ENCODE measurements around the gene USP37.

The USP37 gene

GRCh38 chr2:218425531-218425930, 142.6 kb downstream of the USP37 start:
- no peak for DNase-seq (ENCODE audit: extremely low spot score)
- TF ChIP-seq, protein P1, sequence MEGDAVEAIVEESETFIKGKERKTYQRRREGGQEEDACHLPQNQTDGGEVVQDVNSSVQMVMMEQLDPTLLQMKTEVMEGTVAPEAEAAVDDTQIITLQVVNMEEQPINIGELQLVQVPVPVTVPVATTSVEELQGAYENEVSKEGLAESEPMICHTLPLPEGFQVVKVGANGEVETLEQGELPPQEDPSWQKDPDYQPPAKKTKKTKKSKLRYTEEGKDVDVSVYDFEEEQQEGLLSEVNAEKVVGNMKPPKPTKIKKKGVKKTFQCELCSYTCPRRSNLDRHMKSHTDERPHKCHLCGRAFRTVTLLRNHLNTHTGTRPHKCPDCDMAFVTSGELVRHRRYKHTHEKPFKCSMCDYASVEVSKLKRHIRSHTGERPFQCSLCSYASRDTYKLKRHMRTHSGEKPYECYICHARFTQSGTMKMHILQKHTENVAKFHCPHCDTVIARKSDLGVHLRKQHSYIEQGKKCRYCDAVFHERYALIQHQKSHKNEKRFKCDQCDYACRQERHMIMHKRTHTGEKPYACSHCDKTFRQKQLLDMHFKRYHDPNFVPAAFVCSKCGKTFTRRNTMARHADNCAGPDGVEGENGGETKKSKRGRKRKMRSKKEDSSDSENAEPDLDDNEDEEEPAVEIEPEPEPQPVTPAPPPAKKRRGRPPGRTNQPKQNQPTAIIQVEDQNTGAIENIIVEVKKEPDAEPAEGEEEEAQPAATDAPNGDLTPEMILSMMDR (IDR thresholded peaks at IDR 0.05; ENCODE audit: control extremely low read depth, extremely low read depth, low read depth, missing control alignments), result no peak
- ChIA-PET POLR2A (no interaction called here), CTCF (interaction anchor here (0.7 to 1.1 kb wide), 2 partner anchors 8 to 15 kb away, joined by 3 read pairs; no protein-coding TSS in a partner anchor)

GRCh38 chr2:218423584-218423983, 144.6 kb downstream of the USP37 start:
- no peak for DNase-seq (ENCODE audit: extremely low spot score)
- POLR2A ChIA-PET, result no interaction called here
- TF ChIP-seq, protein P1 (IDR thresholded peaks at IDR 0.05; ENCODE audit: control extremely low read depth, extremely low read depth, low read depth, missing control alignments), result no peak
- CTCF ChIA-PET, result no interaction called here

GRCh38 chr2:218422403-218423086, 145.6 kb downstream of the USP37 start:
- DNase-seq (ENCODE audit: extremely low spot score), result no peak
- CTCF ChIA-PET, result no interaction called here
- POLR2A ChIA-PET, result no interaction called here
- TF ChIP-seq, protein P1 (IDR thresholded peaks at IDR 0.05; ENCODE audit: control extremely low read depth, extremely low read depth, low read depth, missing control alignments), result no peak

GRCh38 chr2:218421027-218421426, 147.1 kb downstream of the USP37 start:
- DNase-seq (ENCODE audit: extremely low spot score), result no peak
- TF ChIP-seq, protein P1 (IDR thresholded peaks at IDR 0.05; ENCODE audit: control extremely low read depth, extremely low read depth, low read depth, missing control alignments), result no peak
- POLR2A ChIA-PET, result no interaction called here
- CTCF ChIA-PET, result interaction anchor here (1.0 to 1.7 kb wide), 2 partner anchors 14 to 341 kb away, joined by 3 to 7 read pairs; no protein-coding TSS in a partner anchor

- TF ChIP-seq, protein P1 (IDR thresholded peaks at IDR 0.05; ENCODE audit: control extremely low read depth, extremely low read depth, low read depth, missing control alignments), result no peak
- ChIA-PET CTCF (no interaction called here), POLR2A (no interaction called here)
- DNase-seq (ENCODE audit: extremely low spot score), result no peak
These were observed 148.4 kb downstream of the USP37 start for GRCh38 chr2:218419630-218420216.

DNA sequence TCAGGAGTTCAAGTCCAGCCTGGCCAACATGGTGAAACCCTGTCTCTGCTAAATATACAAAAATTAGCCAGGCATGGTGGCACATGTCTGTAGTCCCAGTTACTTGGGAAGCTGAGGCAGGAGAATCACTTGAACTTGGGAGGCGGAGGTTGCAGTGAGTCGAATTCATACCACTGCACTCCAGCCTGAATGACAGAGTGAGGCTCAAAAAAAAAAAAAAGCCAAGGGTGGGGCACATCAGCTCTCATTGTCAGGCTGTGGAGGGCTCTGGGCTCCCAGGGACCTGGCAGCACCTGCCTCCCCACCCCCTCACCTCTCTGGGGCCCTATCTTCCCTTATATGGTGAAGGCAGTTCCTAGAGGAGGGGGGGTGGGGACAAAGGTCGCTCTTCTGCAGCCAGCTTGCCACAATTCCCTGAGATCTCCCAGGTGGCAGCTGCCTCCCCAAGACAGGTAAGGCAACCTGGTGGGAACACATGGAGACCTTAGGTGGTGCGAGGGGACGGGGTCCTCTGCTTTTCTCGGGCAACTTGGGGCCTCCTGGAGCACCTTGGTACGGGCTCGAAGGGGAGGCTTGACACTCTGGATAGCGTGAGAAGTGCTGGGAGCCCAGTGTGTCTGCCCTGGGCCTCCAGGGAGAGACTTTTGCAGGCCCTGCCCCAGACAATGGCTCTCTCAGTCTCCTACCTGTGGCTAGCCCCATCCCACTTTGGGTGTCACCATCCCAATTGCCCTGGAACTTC, 149.3 kb downstream of the USP37 start, which contains the start of gene VIL1:
Gene VIL1, plus strand, starts transcription at position 407 of the 742 bp plus-strand sequence. CDS start 4,656 bp downstream, outside the sequence.
- ChIA-PET CTCF (interaction anchor here (0.7 kb wide), 1 partner anchor 21 kb away, joined by 3 read pairs; no protein-coding TSS in a partner anchor), POLR2A (no interaction called here)
- DNase-seq (ENCODE audit: extremely low spot score), result no peak
- TF ChIP-seq, protein P1 (IDR thresholded peaks at IDR 0.05; ENCODE audit: control extremely low read depth, extremely low read depth, low read depth, missing control alignments), result no peak
